Liver (tissue), 9 donors: Measurements from ENCODE around the gene ZDBF2. TPM values are rescaled to one million over a fixed set of nuclear protein-coding genes. Genes with fewer than 3 reads are reported as not detected.
"Not testable (repeated sequence)": the region's sequence is repeated elsewhere in the genome, so short reads cannot be mapped to it uniquely, and the experiment has no call there.

Experiments used
- DNase-seq: peaks from one replicate; pipeline ENCODE4 v3.0.0-alpha.2; 2017; ENCODE audit warnings: low spot score
- H3K27ac ChIP-seq, 2 donors: one replicate each; pipeline ENCODE4 v1.7.0; 2013; ENCODE audit warnings: inconsistent platforms in 2 of 2, low read length in 2 of 2, control low read depth in 1 of 2, low read depth in 1 of 2, mild to moderate bottlenecking in 1 of 2
- H3K27me3 ChIP-seq, 4 donors: one replicate each; pipeline versions ENCODE4 v1.6.1 to v1.7.0; 2013; ENCODE audit warnings: low read length in 3 of 4, inconsistent platforms in 1 of 4, mild to moderate bottlenecking in 1 of 4, moderate library complexity in 1 of 4; ENCODE audit not compliant: control insufficient read depth in 4 of 4, insufficient read depth in 4 of 4
- H3K36me3 ChIP-seq, 4 donors: one replicate each; pipeline versions ENCODE4 v1.6.1 to v1.7.0; 2013; ENCODE audit warnings: low read length in 3 of 4, mild to moderate bottlenecking in 3 of 4, low read depth in 1 of 4, moderate library complexity in 1 of 4; ENCODE audit not compliant: control insufficient read depth in 4 of 4, insufficient read depth in 3 of 4
- H3K4me1 ChIP-seq, 4 donors: one replicate each; pipeline versions ENCODE4 v1.6.1 to v1.7.0; 2013; ENCODE audit warnings: low read length in 3 of 4, mild to moderate bottlenecking in 3 of 4, moderate library complexity in 1 of 4; ENCODE audit not compliant: control insufficient read depth in 4 of 4, insufficient read depth in 4 of 4
- H3K4me3 ChIP-seq, 3 donors: one replicate each; pipeline versions ENCODE4 v1.6.1 to v1.7.0; 2013; ENCODE audit warnings: low read length in 3 of 3, control low read depth in 1 of 3, low read depth in 1 of 3, mild to moderate bottlenecking in 1 of 3
- H3K9ac ChIP-seq, 2 donors: one replicate each; pipeline ENCODE4 v1.7.0; 2013; ENCODE audit warnings: low read length in 2 of 2, mild to moderate bottlenecking in 2 of 2, moderate library complexity in 2 of 2, control low read depth in 1 of 2, low read depth in 1 of 2
- H3K9me3 ChIP-seq, 4 donors: one replicate each; pipeline versions ENCODE4 v1.6.1 to v1.7.0; 2013; ENCODE audit warnings: low read length in 3 of 4; ENCODE audit not compliant: control insufficient read depth in 4 of 4
- EGR1 ChIP-seq, 2 donors: IDR thresholded peaks; 2 replicates each; pipeline ENCODE4 v1.6.1; 2016 to 2018; ENCODE audit warnings: antibody characterized with exemption in 2 of 2, low read depth in 2 of 2
- FOXA2 ChIP-seq: IDR thresholded peaks from 2 replicates; pipeline ENCODE4 v1.6.1; 2016; ENCODE audit warnings: antibody characterized with exemption
- GABPA ChIP-seq, 2 donors: IDR thresholded peaks in 1 of 2; conservative IDR thresholded peaks in 1 of 2; 2 replicates each; pipeline ENCODE4 v1.6.1; 2016; ENCODE audit warnings: antibody characterized with exemption in 2 of 2, mild to moderate bottlenecking in 1 of 2, moderate library complexity in 1 of 2
- HNF4A ChIP-seq, 2 donors: conservative IDR thresholded peaks; 2 replicates each; pipeline ENCODE4 v1.6.1; 2016; ENCODE audit warnings: antibody characterized with exemption in 2 of 2, mild to moderate bottlenecking in 2 of 2
- JUND ChIP-seq, 2 donors: IDR thresholded peaks; 2 replicates each; pipeline ENCODE4 v1.6.1; 2016; ENCODE audit warnings: antibody characterized with exemption in 2 of 2
- RAD21 ChIP-seq, 2 donors: IDR thresholded peaks; 2 replicates each; pipeline ENCODE4 v1.6.1; 2016; ENCODE audit warnings: antibody characterized with exemption in 2 of 2, mild to moderate bottlenecking in 2 of 2
- SP1 ChIP-seq: IDR thresholded peaks from 2 replicates; pipeline ENCODE4 v1.6.1; 2018; ENCODE audit warnings: antibody characterized with exemption, mild to moderate bottlenecking
- YY1 ChIP-seq: IDR thresholded peaks from 2 replicates; pipeline ENCODE4 v1.6.1; 2016; ENCODE audit warnings: antibody characterized with exemption, mild to moderate bottlenecking
- WGBS: extraction: QIAGEN DNeasy Blood & Tissue Kit; methylation state at CpG from one replicate; pipeline ENCODE4 v1.1.7; 2013; 5-methylcytosine and 5-hydroxymethylcytosine counted together
- polyA plus RNA-seq, 2 donors: library from polyadenylated mRNA; stranded (reverse) in 1 of 2; unstranded in 1 of 2; fragments of 200-250 nt in 1 of 2; fragments of >200 nt in 1 of 2; fragmentation: Nextera tagmentation in 1 of 2; extraction: Ambion mirVana in 1 of 2; gene quantifications; one replicate each; pipeline versions ENCODE4 v1.2.1 to v1.2.3, GENCODE V29; 2013 to 2015
- total RNA-seq, 2 donors: library from RNA; depleted of rRNA; stranded (reverse); fragments of >200 nt; gene quantifications; one replicate each; pipeline ENCODE4 v1.2.3, GENCODE V29; 2014
- TF ChIP-seq, protein P1 (sequence below): IDR thresholded peaks from 2 replicates; pipeline ENCODE4 v1.6.1; 2016; ENCODE audit warnings: antibody characterized with exemption
- TF ChIP-seq, protein P2 (sequence below): IDR thresholded peaks from 2 replicates; pipeline ENCODE4 v1.6.1; 2016; ENCODE audit warnings: antibody characterized with exemption
- donor health status: healthy.
- donor health status: healthy.
- donor health status: healthy.
- donor health status: healthy.
- donor health status: healthy.

The ZDBF2 gene
- total and polyA plus RNA-seq, 4 donors, result 0.97 to 5.9 (median 1.9) TPM

DNA sequence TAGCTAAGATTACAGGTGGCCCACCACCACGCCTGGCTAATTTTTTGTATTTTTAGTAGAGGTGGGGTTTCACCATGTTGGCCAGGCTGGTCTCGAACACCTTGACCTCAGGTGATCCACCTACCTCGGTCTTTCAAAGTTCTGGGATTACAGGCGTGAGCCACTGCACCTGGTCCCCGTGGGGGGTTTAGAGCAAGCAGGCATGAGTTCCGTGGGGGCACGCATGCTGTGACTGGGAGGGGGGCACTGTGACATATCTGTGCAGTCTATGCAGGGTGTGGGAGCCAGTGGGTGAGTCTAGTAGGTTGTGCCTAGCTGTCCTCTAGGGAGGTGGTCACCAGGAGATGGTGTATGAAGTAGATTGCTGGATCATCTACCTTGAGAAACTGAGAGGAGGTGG is 16.6 kb upstream of the ZDBF2 start:
- H3K27me3 ChIP-seq, result peaks cover 0 to 18% (median 6%) of the 10 kb centered on the region in 4 donors
- H3K36me3 ChIP-seq, result no peaks in the 10 kb centered on the region
- TF ChIP-seq JUND (IDR thresholded peaks at IDR 0.05) (no peak), HNF4A (conservative IDR thresholded peaks at IDR 0.05) (no peak), EGR1 (IDR thresholded peaks at IDR 0.05; ENCODE audit: low read depth in 2 of 2) (no peak), GABPA (IDR thresholded peaks at IDR 0.05 in 1 of 2, conservative IDR thresholded peaks at IDR 0.05 in 1 of 2) (no peak), YY1 (no peak), SP1 (no peak), FOXA2 (no peak), RAD21 (IDR thresholded peaks at IDR 0.05) (no peak)
- TF ChIP-seq, protein P1, sequence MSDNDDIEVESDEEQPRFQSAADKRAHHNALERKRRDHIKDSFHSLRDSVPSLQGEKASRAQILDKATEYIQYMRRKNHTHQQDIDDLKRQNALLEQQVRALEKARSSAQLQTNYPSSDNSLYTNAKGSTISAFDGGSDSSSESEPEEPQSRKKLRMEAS, result no peak
- TF ChIP-seq, protein P2, sequence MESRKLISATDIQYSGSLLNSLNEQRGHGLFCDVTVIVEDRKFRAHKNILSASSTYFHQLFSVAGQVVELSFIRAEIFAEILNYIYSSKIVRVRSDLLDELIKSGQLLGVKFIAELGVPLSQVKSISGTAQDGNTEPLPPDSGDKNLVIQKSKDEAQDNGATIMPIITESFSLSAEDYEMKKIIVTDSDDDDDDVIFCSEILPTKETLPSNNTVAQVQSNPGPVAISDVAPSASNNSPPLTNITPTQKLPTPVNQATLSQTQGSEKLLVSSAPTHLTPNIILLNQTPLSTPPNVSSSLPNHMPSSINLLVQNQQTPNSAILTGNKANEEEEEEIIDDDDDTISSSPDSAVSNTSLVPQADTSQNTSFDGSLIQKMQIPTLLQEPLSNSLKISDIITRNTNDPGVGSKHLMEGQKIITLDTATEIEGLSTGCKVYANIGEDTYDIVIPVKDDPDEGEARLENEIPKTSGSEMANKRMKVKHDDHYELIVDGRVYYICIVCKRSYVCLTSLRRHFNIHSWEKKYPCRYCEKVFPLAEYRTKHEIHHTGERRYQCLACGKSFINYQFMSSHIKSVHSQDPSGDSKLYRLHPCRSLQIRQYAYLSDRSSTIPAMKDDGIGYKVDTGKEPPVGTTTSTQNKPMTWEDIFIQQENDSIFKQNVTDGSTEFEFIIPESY, result no peak
- 51% methylated on average over 7 of the region's 7 CpGs for WGBS
- H3K4me1 ChIP-seq, result no peaks in the 10 kb centered on the region
- H3K27ac ChIP-seq, result no peak overlapping the region
- H3K9me3 ChIP-seq, result no peaks in the 10 kb centered on the region
- no peak for DNase-seq
- H3K9ac ChIP-seq, result no peak overlapping the region
- no peak overlapping the region for H3K4me3 ChIP-seq

DNA sequence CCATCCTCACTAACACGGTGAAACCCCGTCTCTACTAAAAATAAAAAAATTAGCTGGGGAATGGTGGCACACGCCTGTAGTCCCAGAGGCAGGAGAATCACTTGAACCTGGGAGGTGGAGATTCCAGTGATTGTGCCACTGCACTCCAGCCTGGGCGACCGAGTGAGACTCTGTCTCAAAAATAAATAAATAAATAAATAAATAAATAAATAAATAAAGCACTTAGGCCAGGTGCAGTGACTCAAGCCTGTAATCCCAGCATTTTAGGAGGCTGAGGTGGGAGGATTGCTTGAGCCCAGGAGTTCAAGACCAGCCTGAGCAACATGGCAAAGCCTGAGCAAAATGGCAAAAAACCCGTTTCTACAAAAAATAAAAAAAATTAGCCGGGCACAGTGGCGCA is 15.8 kb upstream of the ZDBF2 start:
- H3K4me1 ChIP-seq, H3K9ac ChIP-seq, H3K36me3 ChIP-seq, H3K9me3 ChIP-seq, H3K4me3 ChIP-seq, H3K27ac ChIP-seq, DNase-seq: not testable (repeated sequence)
- peaks cover 0 to 22% (median 6%) of the 10 kb centered on the region in 4 donors for H3K27me3 ChIP-seq
- 61% methylated on average over 8 of the region's 8 CpGs for WGBS

DNA sequence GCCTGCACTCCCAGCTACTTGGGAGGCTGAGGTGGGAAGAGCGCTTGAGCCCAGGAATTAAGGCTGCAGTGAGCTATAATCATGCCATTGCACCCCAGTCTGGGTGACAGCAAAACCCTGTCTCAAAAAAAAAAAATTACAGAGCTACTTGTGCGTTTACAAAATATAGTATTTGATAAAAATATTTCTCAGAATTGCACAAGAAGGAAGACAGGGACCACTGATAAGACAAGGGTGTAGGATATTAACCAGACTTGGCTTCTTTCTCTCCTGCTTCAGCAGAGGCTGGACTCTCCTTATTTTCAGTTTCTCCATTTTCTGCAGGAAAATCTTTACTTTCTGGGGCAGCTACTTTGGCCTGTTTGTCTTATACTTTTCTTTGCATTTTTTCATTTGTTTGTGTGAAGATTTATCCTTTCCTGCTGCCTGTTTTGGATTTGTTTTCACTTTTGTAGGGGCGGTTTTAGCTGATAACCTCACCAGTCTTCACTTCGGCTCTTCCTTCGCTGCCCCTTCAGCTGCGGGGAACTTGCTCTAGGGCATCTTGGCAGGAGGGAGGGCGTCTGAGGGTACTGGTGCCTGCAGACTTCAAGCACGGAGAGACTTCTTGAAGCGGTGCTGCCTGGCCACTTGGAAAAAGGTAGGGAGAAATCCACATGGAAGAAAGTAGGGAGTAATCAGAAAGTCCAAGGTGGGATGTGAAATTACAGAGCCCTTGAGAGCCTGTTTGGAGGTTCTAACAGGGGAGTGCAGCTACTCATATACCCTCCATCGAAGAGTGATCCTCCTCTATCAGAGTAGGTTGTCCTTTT is 14.9 kb upstream of the ZDBF2 start:
- TF ChIP-seq, protein P1, result no peak

More for the DNA sequence above, 14.9 kb upstream of the ZDBF2 start:
- Histone ChIP-seq H3K9ac (no peak overlapping the region), H3K9me3 (no peaks in the 10 kb centered on the region), H3K36me3 (no peaks in the 10 kb centered on the region), H3K4me3 (no peak overlapping the region), H3K27ac (no peak overlapping the region), H3K27me3 (peaks cover 0 to 22% (median 8%) of the 10 kb centered on the region in 4 donors), H3K4me1 (peaks cover 0 to under 1% (median 0%) of the 10 kb centered on the region in 4 donors)
- 35% methylated on average over 10 of the region's 10 CpGs for whole genome bisulfite sequencing
- no peak for DNase-seq
